K562 (cell line): ENCODE results near the gene KCP. TPM values are rescaled to one million over a fixed set of nuclear protein-coding genes. Genes with fewer than 3 reads are reported as not detected.
A peak's percentile ranks its signal among the peaks of the same experiment; 100 is the strongest.

ENCODE experiments used
- BCOR ChIP-seq: fragments of 450-650 bp; IDR thresholded peaks from 2 replicates; pipeline ENCODE4 v1.6.1; 2016
- MYBL2 ChIP-seq, 2 experiments: fragments of 450-650 bp in 1 of 2; sonication (generic) in 1 of 2; formaldehyde crosslinking in 1 of 2; IDR thresholded peaks; 2 replicates each; pipeline versions ENCODE4 v1.6.1 to v1.8.1; 2017 to 2022; ENCODE audit warnings: borderline replicate concordance in 1 of 2, inconsistent platforms in 1 of 2, low read depth in 1 of 2, mild to moderate bottlenecking in 1 of 2, missing genetic modification reagents in 1 of 2, moderate library complexity in 1 of 2
- MYC ChIP-seq, 2 experiments: fragments of 250-450 bp in 1 of 2; sonication (Bioruptor Pico) in 1 of 2; IDR thresholded peaks; 2 replicates each; pipeline versions ENCODE4 v1.5.1 to v1.6.1; 2012 to 2021; ENCODE audit warnings: low read depth in 2 of 2, borderline replicate concordance in 1 of 2, improper control_type of control experiment in 1 of 2, low read length in 1 of 2, mild to moderate bottlenecking in 1 of 2, moderate library complexity in 1 of 2
- SUPT5H ChIP-seq: fragments of 450-650 bp; IDR thresholded peaks from 2 replicates; pipeline ENCODE4 v1.6.1; 2016
- ZNF134 ChIP-seq: fragments of 250-450 bp; sonication (Bioruptor Pico); conservative IDR thresholded peaks from 2 replicates; pipeline ENCODE4 v1.4.0; 2020
- polyA plus RNA-seq, 8 experiments: library from polyadenylated mRNA; depleted of rRNA in 4 of 8; stranded (reverse) in 5 of 8; unstranded in 3 of 8; fragments of >200 nt; fragmentation: Nextera tagmentation in 2 of 8; fragmentation: Illumina TruSeq in 1 of 8; extraction: Ambion mirVana in 2 of 8; extraction: Trizol in 1 of 8; gene quantifications; 2 replicates each; pipeline versions ENCODE4 v1.2.1 to v1.2.3, GENCODE V29; 2011 to 2014; ENCODE audit warnings: inconsistent platforms in 1 of 8, missing spikeins in 1 of 8
- total RNA-seq, 7 experiments: library from RNA; depleted of rRNA in 6 of 7; stranded (reverse); fragments of >200 nt in 6 of 7; fragmentation: Illumina TruSeq in 2 of 7; extraction: Trizol in 2 of 7; gene quantifications; 2 replicates each; pipeline versions ENCODE4 v1.2.1 to v1.2.3, GENCODE V29; 2011 to 2021; ENCODE audit warnings: low replicate concordance in 1 of 7
- TF ChIP-seq, protein P1 (sequence below), 3 experiments: fragments of 200-800 bp in 1 of 3; fragments of 250-450 bp in 1 of 3; fragments of 450-650 bp in 1 of 3; sonication (Bioruptor Pico) in 1 of 3; sonication (Bioruptor generic) in 1 of 3; formaldehyde crosslinking in 1 of 3; IDR thresholded peaks; 2 replicates each; pipeline versions ENCODE4 v1.6.1 to v1.8.0; 2016 to 2022; ENCODE audit warnings: mild to moderate bottlenecking in 2 of 3, missing genetic modification characterization in 2 of 3, missing compliant biosample characterization in 1 of 3, moderate library complexity in 1 of 3
- TF ChIP-seq, protein P2 (sequence below): fragments of 450-650 bp; IDR thresholded peaks from 2 replicates; pipeline ENCODE4 v1.6.1; 2014; ENCODE audit warnings: low read depth, mild to moderate bottlenecking, moderate library complexity, borderline replicate concordance
- TF ChIP-seq, protein P3 (sequence below), 2 experiments: fragments of 450-650 bp; formaldehyde crosslinking in 1 of 2; IDR thresholded peaks; 2 replicates each; pipeline versions ENCODE4 v1.4.0 to v1.6.1; 2014 to 2020; ENCODE audit warnings: mild to moderate bottlenecking in 2 of 2, borderline replicate concordance in 1 of 2, low read depth in 1 of 2
- TF ChIP-seq, protein P4 (sequence below), 3 experiments: fragments of 200-800 bp in 1 of 3; sonication (Bioruptor generic) in 1 of 3; sonication (generic) in 1 of 3; formaldehyde crosslinking in 1 of 3; IDR thresholded peaks; 2 replicates each; pipeline versions ENCODE4 v1.6.1 to v1.8.0; 2016 to 2022; ENCODE audit warnings: mild to moderate bottlenecking in 2 of 3, missing compliant biosample characterization in 2 of 3, missing genetic modification characterization in 2 of 3, missing genetic modification reagents in 1 of 3

KCP gene
- total and polyA plus RNA-seq, 9 of the 15 experiments (the other 6 are each of a cell fraction or from before 2014, with no cell fraction given), result 0.06 to 0.17 (median 0.12) TPM; not detected in 3

DNA sequence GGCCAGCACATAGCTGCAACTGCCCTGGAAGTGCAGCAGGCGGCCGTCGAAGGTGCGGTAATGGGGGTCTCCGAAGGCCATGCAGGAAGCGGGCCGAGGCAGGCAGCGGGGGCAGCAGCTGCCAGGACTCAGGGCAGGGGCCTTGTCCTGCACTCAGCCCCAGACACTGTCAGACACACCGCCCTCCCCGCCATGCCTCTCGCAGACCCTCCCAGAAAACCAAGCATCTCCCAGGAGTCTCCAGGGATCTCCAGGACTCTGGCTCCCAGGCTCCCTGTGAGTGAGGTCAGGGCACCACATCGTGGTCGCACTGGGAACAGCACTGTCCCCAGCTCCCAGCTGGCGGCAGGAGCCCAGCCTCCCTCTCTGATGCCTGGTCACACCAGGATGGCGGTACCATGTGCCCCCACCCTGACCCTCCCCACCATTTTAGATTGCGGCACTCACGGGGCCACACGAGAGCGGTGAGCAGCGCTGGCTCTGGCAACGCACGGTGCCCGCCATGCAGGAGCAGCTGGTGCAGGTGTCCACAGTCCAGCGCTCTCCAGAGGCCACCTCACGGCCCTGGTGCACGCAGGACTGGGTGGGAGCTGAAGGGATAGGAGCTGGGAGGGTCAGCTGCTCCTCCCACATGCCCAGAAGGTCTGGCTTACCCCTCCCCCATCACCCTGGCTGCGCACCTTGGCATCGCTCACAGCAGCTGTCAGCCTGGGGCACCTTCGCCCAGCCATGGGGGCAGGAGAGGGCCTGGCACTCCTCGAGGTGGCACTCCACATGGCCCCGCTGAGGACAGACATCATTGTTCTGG is 30.4 kb downstream of the KCP start (continued):
- TF ChIP-seq, protein P1, sequence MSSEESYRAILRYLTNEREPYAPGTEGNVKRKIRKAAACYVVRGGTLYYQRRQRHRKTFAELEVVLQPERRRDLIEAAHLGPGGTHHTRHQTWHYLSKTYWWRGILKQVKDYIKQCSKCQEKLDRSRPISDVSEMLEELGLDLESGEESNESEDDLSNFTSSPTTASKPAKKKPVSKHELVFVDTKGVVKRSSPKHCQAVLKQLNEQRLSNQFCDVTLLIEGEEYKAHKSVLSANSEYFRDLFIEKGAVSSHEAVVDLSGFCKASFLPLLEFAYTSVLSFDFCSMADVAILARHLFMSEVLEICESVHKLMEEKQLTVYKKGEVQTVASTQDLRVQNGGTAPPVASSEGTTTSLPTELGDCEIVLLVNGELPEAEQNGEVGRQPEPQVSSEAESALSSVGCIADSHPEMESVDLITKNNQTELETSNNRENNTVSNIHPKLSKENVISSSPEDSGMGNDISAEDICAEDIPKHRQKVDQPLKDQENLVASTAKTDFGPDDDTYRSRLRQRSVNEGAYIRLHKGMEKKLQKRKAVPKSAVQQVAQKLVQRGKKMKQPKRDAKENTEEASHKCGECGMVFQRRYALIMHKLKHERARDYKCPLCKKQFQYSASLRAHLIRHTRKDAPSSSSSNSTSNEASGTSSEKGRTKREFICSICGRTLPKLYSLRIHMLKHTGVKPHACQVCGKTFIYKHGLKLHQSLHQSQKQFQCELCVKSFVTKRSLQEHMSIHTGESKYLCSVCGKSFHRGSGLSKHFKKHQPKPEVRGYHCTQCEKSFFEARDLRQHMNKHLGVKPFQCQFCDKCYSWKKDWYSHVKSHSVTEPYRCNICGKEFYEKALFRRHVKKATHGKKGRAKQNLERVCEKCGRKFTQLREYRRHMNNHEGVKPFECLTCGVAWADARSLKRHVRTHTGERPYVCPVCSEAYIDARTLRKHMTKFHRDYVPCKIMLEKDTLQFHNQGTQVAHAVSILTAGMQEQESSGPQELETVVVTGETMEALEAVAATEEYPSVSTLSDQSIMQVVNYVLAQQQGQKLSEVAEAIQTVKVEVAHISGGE (CRISPR knock-in tag; IDR thresholded peaks at IDR 0.05), result no peak
- no peak for TF ChIP-seq ZNF134 (CRISPR knock-in tag)
- no peak for TF ChIP-seq SUPT5H
- 0 out of 2 replicates have a peak, but pooled peaks have one; percentile 31 for TF ChIP-seq MYC (IDR thresholded peaks at IDR 0.05; ENCODE audit: low read depth, low read length)
- TF ChIP-seq MYC (CRISPR knock-in tag; IDR thresholded peaks at IDR 0.05; ENCODE audit: borderline replicate concordance, low read depth), result 0 out of 2 replicates have a peak, but pooled peaks have one; percentile 36
- TF ChIP-seq BCOR, result 0 out of 2 replicates have a peak, but pooled peaks have one; percentile 11
- TF ChIP-seq, protein P2, sequence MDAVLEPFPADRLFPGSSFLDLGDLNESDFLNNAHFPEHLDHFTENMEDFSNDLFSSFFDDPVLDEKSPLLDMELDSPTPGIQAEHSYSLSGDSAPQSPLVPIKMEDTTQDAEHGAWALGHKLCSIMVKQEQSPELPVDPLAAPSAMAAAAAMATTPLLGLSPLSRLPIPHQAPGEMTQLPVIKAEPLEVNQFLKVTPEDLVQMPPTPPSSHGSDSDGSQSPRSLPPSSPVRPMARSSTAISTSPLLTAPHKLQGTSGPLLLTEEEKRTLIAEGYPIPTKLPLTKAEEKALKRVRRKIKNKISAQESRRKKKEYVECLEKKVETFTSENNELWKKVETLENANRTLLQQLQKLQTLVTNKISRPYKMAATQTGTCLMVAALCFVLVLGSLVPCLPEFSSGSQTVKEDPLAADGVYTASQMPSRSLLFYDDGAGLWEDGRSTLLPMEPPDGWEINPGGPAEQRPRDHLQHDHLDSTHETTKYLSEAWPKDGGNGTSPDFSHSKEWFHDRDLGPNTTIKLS, result no peak
- TF ChIP-seq MYBL2 (IDR thresholded peaks at IDR 0.05; ENCODE audit: low read depth), result no peak
- TF ChIP-seq MYBL2 (CRISPR knock-in tag; IDR thresholded peaks at IDR 0.05; ENCODE audit: borderline replicate concordance), result no peak
- TF ChIP-seq, protein P3, sequence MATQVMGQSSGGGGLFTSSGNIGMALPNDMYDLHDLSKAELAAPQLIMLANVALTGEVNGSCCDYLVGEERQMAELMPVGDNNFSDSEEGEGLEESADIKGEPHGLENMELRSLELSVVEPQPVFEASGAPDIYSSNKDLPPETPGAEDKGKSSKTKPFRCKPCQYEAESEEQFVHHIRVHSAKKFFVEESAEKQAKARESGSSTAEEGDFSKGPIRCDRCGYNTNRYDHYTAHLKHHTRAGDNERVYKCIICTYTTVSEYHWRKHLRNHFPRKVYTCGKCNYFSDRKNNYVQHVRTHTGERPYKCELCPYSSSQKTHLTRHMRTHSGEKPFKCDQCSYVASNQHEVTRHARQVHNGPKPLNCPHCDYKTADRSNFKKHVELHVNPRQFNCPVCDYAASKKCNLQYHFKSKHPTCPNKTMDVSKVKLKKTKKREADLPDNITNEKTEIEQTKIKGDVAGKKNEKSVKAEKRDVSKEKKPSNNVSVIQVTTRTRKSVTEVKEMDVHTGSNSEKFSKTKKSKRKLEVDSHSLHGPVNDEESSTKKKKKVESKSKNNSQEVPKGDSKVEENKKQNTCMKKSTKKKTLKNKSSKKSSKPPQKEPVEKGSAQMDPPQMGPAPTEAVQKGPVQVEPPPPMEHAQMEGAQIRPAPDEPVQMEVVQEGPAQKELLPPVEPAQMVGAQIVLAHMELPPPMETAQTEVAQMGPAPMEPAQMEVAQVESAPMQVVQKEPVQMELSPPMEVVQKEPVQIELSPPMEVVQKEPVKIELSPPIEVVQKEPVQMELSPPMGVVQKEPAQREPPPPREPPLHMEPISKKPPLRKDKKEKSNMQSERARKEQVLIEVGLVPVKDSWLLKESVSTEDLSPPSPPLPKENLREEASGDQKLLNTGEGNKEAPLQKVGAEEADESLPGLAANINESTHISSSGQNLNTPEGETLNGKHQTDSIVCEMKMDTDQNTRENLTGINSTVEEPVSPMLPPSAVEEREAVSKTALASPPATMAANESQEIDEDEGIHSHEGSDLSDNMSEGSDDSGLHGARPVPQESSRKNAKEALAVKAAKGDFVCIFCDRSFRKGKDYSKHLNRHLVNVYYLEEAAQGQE (IDR thresholded peaks at IDR 0.05; ENCODE audit: borderline replicate concordance), result peak; percentile 91
- TF ChIP-seq, protein P3 (CRISPR knock-in tag; IDR thresholded peaks at IDR 0.05; ENCODE audit: low read depth), result no peak
- TF ChIP-seq, protein P4, sequence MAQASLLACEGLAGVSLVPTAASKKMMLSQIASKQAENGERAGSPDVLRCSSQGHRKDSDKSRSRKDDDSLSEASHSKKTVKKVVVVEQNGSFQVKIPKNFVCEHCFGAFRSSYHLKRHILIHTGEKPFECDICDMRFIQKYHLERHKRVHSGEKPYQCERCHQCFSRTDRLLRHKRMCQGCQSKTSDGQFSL (CRISPR knock-in tag; IDR thresholded peaks at IDR 0.05), result no peak
- TF ChIP-seq, protein P4 (tag; IDR thresholded peaks at IDR 0.05), result no peak
